Stimulated activated CD4-positive, alpha-beta T cell treated with anti-CD3 and anti-CD28 coated beads, Interleukin-2, amount 100 ng/mL, for 48 hours (primary cell): Measurements from ENCODE around the gene OR51B2.

Experiments
- DNase-seq, 2 donors: peaks; one replicate each; pipeline ENCODE4 v3.0.0-alpha.2; 2020

The OR51B2 gene

DNA sequence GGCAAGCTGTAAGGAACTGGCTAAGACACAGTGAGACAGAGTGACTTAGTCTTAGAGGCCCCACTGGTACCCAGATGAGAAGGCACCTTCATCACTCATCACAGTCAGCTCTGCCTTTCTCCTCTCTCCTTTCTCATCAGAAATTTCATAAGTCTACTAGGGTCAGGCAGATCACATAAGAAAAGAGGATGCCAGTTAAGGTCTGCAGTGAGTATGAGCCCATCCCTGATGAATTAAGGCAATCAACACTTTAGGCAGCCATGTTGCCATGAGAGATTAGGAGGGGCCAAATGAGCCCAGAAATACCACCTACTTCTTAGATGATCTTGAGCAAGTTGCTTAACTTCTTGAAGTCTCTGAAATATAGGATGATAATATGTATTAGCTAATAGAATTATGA, 42.5 kb downstream of the OR51B2 start:
- DNase-seq: no peak

DNA sequence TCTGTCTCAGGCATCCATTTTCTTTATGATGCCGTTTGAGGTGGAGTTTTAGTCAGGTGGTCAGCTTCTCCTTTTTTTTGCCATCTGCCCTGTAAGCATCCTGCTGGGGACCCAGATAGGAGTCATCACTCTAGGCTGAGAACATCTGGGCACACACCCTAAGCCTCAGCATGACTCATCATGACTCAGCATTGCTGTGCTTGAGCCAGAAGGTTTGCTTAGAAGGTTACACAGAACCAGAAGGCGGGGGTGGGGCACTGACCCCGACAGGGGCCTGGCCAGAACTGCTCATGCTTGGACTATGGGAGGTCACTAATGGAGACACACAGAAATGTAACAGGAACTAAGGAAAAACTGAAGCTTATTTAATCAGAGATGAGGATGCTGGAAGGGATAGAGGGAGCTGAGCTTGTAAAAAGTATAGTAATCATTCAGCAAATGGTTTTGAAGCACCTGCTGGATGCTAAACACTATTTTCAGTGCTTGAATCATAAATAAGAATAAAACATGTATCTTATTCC, 43.5 kb downstream of the OR51B2 start:
- DNase-seq: no peak

DNA sequence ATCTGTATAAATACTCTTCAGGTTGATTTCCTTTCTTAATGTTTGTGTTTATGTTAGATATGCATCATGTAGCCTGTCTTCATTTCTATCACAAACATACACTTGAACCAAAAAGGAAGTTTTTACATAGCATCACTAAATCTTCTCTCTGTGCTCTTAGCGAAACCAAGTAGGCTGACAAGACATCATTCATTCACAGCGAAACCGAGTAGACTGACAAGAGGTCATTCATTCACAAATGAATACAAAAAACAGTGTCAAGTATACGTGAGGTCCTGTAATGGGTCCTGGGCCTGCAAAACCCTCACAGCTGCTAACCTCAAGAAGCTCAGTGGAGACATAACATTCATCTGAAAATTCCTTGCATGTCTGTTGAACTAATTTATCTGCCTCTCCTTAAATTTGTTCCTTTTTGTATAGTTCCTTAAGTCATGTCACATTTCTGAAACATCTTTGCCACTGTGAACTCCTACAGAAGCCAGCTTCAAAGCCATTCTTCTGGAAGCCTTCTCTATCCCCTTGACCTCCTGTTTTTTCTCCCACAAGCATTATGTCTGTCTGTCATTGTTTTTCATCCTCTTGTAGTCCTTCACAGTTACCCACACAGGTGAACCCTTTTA, 44.5 kb downstream of the OR51B2 start:
- no peak for DNase-seq

DNA sequence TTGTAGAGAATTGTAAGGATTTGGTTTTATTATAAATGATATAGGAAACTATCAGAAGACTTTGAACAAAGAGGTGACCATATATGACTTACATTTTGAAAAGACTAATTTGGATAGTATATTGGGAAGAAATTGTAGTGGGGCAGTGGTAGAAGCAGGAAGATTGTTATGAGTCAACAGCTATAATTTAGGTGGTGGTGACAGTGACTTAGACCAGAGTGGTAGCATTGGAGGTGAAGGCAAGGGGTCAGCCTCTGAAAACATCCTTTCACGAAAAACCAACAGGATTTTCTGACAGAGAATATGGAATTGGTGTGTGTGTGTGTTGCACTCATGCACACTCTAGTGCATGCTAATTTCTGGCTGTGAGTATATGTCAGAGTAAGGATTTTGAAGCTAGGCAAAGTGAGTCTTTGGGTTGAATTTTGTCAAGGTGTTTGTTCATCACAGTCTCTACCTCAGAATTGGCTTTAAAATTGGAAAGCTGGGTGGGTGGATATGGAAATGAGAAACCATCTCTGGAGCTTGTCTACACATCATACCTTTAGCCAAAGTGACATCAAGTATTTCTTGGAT, 46.2 kb downstream of the OR51B2 start:
- DNase-seq: no peak

DNA sequence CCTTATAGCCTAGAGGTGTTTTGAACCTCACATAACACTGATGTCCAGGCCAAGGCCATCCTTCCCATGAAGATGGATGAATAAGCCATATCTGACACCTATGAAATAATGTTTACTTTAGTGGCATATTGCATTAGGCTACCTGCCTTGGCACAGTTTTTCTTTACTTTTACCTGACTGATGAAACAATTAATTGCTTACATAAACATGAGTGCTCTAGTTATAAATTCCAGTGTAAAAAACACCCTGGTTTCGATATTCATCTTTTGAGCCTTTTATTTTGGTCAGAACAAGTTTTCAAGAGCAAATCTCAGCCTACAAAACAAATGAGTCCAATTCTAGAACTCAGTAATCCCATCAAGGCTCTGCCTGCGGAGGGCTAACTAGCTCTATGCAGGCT, 47.4 kb downstream of the OR51B2 start:
- DNase-seq: no peak

DNA sequence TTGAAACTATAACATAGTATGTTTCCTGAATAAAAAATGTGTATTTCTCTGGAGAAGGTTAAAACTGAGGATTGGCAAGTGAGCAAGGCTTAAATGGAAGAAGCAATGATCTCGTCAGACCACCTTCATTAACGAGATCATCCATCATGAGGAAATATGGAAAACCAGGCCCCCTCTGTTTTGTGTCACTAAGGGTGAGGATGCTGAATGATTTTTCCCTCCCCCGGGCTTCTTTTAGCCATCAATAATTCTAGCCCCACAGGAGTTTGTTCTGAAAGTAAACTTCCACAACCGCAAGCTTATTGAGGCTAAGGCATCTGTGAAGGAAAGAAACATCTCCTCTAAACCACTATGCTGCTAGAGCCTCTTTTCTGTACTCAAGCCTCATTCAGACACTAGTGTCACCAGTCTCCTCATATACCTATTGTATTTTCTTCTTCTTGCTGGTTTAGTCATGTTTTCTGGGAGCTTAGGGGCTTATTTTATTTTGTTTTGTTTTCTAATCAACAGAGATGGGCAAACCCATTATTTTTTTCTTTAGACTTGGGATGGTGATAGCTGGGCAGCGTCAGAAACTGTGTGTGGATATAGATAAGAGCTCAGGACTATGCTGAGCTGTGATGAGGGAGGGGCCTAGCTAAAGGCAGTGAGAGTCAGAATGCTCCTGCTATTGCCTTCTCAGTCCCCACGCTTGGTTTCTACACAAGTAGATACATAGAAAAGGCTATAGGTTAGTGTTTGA, 48.6 kb downstream of the OR51B2 start:
- no peak for DNase-seq

DNA sequence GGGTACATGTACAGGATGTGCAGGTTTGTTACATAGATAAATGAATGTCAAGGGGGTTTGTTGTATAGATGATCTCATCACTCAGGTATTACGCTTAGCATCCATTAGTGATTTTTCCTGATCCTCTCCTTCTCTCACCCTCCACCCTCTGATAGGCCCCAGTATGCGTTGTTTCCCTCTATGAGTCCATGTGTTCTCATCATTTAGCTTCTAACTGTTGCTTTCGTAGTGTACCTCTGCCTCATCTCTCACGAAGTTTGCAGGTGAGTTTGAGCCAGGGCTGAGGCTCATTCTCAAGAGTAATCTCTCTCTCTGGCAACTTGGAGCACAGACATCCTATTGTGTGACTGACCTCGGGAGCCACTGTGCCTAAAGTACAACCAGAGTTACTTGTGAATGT, 49.7 kb downstream of the OR51B2 start:
- no peak for DNase-seq
